Activated CD4-positive, alpha-beta T cell treated with anti-CD3 and anti-CD28 coated beads for 1 hour (primary cell): ENCODE results near the gene HSPA8.
A peak's percentile ranks its signal among the peaks of the same experiment; 100 is the strongest.
"Not testable (repeated sequence)": the region's sequence is repeated elsewhere in the genome, so short reads cannot be mapped to it uniquely, and the experiment has no call there.

Experiments used
- DNase-seq: peaks from one replicate; pipeline ENCODE4 v3.0.0-alpha.2; 2020

Gene HSPA8

GRCh38 chr11:123069908-123070821 lies 8.2 kb upstream of the HSPA8 start:
- DNase-seq = no peak

- DNase-seq = no peak
Measured at GRCh38 chr11:123065621-123066020, 3.7 kb upstream of the HSPA8 start.

GRCh38 chr11:123063826-123064657 lies 2.1 kb upstream of the HSPA8 start:
- no peak for DNase-seq

DNA sequence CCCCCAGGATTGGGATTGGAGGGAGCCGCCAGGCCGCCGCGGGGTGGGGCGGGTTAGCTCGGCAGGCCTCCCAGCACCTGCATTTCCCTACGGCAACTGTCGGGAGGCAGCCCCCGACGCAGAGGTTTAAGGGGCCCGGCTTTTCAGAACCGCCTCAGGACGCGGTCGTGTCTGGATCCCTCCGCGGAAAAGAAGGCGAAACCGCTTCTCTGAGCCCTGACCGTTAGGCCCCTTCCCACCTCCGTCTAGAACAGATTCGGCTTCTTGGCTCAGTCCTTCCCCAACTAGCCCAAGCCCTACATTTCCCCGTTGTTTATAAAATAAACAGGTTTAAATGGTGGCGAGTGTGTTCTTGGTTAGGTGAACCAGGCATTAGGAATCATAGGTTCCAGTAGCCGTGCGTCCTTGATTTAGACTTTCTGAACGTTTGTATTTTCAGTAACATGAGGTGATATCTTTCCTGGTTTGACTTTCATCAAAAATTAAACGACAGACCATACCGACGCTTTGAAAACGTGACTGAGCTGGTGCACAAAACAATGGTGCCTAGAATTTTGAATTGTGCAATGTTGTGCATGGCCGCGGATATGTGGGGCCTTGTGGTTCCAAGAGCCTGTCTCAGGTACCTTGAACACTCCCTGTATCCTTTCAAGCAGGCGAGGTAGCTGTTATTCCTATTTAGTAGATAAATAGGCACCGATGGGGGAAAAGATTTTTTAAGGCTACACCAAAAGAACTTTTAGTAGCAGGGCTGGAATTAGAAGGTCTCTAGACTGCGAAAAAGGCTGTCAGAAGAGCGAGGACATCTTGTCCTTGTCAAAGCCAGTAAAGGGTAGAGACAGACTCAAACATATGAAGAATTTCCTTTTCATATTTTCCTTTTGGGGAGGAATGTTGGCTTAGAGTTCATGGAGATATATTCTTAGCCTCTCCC lies 1.2 kb upstream of the HSPA8 start:
- DNase-seq = no peak

DNA sequence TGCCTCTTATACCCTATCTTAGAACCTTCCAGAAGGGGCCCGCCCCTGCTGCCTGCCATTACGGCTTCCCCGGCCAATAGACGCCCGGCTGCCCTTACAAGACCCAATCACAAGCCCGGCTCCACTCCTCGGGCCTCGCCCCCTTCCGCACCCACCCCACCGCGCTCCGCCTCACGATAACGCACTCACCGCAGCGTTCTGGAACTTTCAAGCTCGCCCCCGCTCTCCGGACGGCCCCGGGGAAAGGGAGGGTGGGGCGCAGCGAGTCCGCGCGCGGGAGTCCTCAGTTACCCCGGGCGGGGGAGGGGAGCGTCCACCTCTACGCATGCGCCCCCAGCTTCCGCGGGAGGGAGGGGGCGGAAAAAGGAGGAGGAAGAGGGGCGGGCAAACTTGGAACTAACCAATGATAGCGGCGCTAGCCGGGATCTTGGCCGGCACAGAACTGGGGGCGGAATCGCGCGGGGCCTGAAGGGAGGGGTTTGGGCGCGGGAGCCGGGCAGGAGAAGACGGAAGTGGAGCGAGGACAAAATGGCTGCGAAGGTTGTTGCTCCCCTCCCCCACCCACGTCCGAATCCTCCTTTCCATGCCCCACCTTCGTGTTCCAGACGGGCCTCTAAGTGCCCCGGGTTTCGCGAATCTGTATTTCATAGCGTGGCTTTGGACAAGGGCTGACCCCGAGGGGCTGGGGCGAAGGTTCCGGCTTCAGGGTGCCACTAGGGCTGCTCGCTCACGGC lies 389 bp upstream of the HSPA8 start:
- peak; percentile 100 for DNase-seq

DNA sequence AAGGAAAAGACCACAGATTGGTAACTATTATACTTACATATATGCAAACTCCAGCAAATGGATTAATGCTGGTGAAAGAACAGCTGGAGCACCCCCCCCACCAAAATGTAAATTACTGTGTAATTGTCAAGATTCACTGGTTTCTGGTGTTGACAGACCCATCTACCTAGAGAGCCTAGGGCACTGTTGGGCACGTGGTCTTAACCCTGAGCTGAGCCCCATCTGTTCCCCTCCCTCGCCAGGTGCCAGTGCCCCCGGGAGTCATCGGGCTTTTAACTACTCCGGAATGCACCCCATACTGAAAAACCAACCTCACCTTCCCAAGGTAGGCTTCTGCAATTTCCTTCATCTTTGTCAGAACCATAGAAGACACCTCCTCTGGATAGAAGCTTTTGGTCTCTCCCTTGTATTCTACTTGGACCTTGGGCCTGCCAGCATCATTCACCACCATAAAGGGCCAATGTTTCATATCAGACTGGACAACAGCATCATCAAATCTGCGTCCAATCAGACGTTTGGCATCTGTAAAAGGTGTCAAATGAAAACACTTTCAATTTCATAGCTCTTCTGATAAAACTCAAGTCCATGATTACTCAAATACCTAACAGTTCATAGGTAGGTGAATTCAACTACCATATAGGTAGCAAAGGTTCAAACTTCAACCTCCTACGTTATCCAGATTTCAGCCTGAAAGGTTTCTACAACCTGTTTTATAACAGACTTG lies 1.5 kb downstream of the HSPA8 start:
- DNase-seq = no peak

DNA sequence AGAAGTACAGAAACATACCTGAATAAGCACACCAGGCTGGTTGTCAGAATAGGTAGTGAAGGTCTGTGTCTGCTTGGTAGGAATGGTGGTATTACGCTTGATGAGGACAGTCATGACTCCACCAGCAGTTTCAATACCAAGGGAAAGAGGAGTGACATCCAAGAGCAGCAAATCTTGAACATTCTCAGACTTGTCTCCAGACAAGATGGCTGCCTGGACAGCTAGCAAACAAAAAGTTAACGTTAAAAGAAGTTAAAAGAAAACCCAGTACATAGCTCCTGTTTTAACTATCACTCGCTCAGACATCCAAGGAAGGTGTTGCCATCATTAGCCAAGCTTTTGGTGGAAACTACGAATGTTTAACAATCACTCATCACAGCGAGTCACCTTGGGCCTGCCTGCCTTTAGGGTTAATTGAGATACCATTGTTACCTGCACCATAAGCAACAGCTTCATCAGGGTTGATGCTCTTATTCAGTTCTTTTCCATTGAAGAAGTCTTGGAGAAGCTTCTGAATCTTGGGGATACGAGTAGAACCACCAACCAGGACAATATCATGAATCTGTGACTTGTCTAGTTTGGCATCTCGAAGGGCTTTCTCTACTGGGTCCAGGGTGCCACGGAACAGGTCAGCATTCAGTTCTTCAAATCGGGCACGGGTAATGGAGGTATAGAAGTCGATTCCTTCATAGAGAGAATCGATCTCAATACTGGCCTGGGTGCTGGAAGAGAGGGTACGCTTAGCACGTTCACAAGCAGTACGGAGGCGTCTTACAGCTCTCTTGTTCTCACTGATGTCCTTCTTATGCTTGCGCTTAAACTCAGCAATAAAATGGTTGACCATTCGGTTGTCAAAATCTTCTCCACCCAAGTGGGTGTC lies 2.7 kb downstream of the HSPA8 start:
- DNase-seq = not testable (repeated sequence)

DNA sequence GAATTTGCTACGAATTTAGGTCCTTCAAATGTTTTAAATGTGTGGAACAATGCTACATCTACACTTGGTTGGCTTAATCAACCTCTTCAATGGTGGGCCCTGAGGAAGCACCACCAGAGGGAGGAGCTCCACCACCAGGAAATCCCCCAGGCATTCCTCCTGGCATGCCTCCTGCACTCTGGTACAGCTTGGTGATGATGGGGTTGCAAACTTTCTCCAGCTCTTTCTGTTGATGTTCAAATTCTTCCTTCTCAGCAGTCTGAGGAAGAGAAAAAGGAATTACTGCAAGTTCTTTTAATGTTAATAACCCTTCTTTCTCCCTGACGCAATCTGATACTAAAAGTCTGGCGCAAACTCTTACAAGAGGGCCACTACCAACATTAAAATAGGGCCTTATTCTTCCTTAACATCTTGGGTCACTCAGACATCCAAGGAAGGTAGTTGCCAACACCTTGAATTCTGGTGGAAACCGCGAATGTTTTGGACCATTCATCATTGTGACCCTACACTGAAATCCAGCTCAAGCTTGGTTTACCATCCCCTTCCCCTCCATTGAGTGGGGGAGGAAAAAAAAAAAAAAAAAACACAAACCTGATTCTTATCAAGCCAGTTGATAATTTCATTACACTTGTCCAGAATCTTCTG lies 4.2 kb downstream of the HSPA8 start:
- no peak for DNase-seq

GRCh38 chr11:123056835-123057491 lies 5.0 kb downstream of the HSPA8 start:
- no peak for DNase-seq

DNA sequence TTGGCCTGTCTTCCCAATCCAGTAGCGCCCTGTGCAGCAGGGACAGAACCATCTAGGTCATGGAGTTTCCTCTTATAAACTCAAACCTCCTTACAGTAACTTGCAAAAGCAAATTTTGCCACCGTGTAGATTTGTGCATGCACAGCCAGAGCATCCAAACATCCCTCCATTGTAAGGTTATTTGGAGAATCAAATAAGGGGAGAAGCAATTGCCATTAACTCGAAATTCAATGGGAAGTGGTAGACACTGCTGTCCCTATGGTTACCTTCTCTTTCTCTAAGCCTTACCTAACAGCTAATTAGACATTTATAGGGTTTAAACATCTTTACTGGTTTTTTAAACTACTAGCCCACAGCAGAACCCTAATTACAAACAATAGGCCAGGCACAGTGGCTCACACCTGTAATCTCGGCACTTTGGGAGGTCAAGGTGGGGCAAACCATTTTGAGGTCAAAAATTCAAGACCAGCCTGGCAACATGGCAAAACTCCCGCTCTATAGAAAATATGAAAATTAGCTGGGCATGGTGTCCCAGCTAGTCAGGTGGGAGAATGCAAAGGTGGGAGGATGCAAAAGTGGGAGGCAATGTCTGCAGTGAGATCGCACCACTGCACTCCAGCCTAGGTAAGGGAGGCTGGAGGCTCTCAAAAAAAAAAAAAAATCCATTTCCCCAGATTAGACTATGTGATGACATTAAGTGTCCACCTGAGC lies 6.6 kb downstream of the HSPA8 start:
- DNase-seq = no peak

GRCh38 chr11:123054301-123055065 lies 7.5 kb downstream of the HSPA8 start:
- no peak for DNase-seq

DNA sequence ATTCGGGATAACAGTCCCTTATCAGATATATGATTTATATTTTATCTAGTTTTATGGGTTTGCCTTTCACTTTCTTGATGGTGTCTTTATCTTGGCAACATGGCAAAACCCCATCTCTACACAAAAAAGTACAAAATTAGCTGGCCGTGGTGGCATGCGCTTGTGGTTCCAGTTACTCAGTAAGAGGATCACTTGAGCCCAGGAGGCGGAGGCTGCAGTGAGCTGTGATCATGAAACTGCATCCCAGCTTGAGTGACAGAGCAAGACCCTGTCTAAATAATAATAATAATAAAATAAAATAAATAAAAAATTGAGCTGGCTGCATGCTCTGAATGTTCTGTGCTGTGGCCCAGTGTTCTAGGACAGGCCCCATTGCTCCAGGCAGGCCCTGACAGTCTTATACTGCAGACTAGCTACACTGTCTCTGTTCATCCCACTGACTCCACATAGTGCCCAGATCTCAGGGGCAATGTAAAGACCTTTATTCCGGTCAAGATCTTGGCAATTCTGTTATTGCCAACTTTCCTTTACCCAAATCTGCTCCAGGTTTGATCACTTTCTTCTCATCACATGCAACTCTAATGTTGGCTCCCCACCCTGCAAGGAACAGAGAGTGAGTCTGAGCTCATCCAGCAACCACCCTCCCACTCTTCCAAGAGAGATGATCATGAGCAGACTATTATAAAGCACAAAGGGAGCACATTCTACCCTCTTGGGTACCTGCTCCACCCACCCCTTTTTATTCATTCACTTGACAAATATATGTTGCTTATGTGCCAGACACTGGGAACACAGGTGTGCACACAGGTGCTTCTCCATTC lies 8.8 kb downstream of the HSPA8 start:
- no peak for DNase-seq

DNA sequence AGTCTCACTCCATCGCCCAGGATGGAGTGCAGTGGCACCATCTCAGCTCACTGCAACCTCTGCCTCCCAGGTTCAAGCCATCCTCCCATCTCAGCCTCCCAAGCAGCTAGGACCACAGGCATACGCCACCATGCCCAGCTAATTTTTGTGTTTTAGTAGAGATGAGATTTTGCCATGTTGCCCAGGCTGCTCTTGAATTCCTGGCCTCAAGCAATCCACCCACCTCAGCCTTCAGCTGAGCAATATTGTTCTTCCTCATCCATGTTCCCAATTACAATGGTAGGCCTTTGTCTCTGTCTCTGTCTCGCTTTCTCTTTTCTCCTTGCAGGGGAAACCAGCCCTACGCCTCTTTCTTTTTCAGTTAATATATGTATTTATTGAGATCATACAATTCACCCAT lies 10.3 kb downstream of the HSPA8 start:
- DNase-seq = no peak

DNA sequence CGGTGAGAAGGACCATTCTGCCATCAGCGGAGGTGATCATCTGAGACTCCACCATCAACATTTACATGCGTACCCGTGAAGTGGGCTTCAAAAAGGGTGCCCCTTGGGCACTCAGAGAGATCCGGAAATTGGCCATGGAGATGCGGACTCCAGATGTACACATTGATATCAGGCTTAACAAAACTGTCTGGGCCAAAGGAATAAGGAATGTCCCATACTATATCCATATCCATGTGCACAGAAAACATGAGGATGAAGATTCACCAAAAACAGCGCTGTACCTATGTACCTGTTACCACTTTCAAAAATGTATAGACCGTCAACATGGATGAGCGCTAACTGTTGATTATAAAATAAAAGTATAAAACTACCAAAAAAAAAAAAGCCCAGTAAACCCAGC lies 10.8 kb downstream of the HSPA8 start:
- no peak for DNase-seq

GRCh38 chr11:123047947-123048293 lies 14.0 kb downstream of the HSPA8 start:
- no peak for DNase-seq

GRCh38 chr11:123047266-123047946 lies 14.5 kb downstream of the HSPA8 start:
- no peak for DNase-seq
